HFF-Myc (cell line): ENCODE results near the gene CBLC.
A peak's percentile ranks its signal among the peaks of the same experiment; 100 is the strongest.

Experiments used
- DNase-seq: peaks from one replicate; pipeline ENCODE4 v3.0.0-alpha.2; 2011; ENCODE audit warnings: low read depth; ENCODE audit errors: extremely low read depth
- H3K4me3 ChIP-seq: replicated peaks from 2 replicates; pipeline ENCODE4 v1.5.1; 2011; ENCODE audit warnings: low read depth, mild to moderate bottlenecking, control low read depth, low read length
- CTCF ChIP-seq: IDR thresholded peaks from 2 replicates; pipeline ENCODE4 v1.5.1; 2012; ENCODE audit warnings: mild to moderate bottlenecking, low read depth, low read length, control low read depth; ENCODE audit errors: missing control alignments

Gene CBLC

GRCh38 chr19:44746616-44746945 lies 31.1 kb upstream of the CBLC start:
- TF ChIP-seq CTCF: no peak
- no peak overlapping the region for H3K4me3 ChIP-seq
- DNase-seq: no peak

DNA sequence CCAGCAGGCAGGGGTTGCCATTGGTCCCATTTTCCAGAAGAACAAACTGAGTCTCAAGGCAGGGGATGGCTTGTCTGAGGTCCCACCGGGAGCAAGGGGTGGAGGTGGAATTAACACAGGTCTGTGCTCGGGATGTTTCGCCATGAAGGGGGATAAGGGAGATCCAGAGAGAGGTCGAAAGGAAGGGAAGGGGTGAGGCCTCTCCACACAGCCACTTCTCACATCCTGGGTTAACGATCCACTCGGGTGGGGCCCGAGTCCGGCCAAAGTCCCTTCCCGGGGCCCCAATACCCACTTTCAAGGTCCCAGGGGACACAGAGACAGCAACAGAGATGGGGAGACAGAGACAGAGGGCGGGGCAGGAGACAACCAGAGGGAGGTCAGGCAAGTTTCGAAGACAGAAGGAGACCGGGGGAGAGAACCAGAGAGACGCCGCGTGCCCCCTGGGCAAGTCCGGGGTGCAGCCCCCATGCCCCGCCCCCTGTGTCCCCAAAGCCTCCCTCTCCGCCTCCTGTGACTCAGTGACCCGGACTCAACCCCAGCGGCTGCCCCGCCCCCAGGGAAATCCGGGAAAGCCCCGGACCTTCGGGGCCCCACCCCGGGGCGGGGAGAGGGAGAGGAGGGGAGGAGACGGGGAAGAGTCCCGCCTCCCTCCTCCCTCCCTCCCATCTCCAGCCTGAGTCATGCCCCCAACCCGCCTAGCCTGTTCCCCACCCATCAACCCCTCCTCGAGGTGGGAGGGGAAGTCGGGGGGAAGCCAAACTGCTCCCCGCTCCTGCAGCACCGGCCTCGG lies 30.5 kb upstream of the CBLC start:
- TF ChIP-seq CTCF: no peak

DNA sequence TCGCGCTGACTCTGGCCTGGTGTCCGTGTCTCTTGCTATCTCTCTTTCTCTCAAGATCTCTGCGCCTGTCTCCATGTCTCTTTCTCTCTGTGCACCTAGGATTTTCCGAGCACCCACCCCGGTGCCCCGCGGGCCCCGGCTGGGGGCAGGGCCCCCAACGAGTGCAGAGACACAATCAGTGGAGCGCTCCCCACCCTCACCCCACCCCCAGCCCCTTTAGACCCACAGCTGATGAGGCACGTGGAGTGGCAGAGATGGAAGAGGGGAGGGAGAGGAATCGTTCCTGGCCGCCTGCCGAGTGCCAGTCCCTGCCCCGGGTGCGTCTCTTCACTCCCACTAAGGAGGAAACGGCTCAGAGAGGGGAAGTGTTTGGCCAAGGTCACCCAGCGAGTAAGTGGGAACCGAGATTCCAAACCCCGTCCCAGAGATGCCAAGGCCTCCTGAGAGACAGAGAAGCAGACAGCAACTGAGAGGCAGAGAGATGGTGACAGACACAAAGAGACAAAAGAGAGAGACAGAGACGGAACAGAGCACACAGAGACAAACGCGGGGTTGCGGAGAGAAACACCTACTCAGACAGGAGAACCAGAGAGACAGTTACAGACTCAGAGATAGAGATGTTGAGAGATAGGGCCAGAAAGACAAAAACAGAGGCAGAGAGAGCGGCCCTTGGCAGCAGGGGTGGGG lies 29.8 kb upstream of the CBLC start:
- no peak for DNase-seq
- TF ChIP-seq CTCF: no peak

More for the DNA sequence above, 30.5 kb upstream of the CBLC start:
- H3K4me3 ChIP-seq: peak overlapping the region; percentile 44
- no peak for DNase-seq

GRCh38 chr19:44748426-44749254 lies 29.1 kb upstream of the CBLC start, which contains the start of gene BCL3:
Gene BCL3, plus strand, starts transcription at chr19:44748708. Its CDS starts 83 bp downstream, at chr19:44748791.
- peak within 1 kb of the TSS; percentile 57 for H3K4me3 ChIP-seq
- DNase-seq: no peak
- no peak for TF ChIP-seq CTCF

More for the DNA sequence above, 29.8 kb upstream of the CBLC start:
- peak overlapping the region; percentile 44 for H3K4me3 ChIP-seq

GRCh38 chr19:44749292-44749691 lies 28.4 kb upstream of the CBLC start:
- peak overlapping the region; percentile 57 for H3K4me3 ChIP-seq
- no peak for TF ChIP-seq CTCF
- no peak for DNase-seq

GRCh38 chr19:44749994-44750393 lies 27.7 kb upstream of the CBLC start:
- DNase-seq: no peak
- TF ChIP-seq CTCF: no peak
- H3K4me3 ChIP-seq: peak overlapping the region; percentile 57
